Smooth muscle cell (in vitro differentiated cells): ENCODE measurements around the gene OASL. TPM values are rescaled to one million over a fixed set of nuclear protein-coding genes. Genes with fewer than 3 reads are reported as not detected.

Source experiments
- DNase-seq: peaks from one replicate; lab custom pipeline; 2025; ENCODE audit not compliant: unreplicated experiment; lab: John Stamatoyannopoulos, UW
- H2AFZ ChIP-seq: fragments of 200-600 bp; sonication (generic); 2 replicates; pipeline ENCODE4 v1.6.0; 2016; ENCODE audit warnings: antibody characterized with exemption, low read depth, mild to moderate bottlenecking
- H3F3A ChIP-seq: fragments of 200-600 bp; sonication (generic); 2 replicates; pipeline ENCODE4 v1.6.0; 2017; ENCODE audit warnings: antibody characterized with exemption, low read depth
- H3K27ac ChIP-seq: fragments of 200-600 bp; sonication (generic); 2 replicates; pipeline ENCODE4 v1.5.1; 2016; ENCODE audit warnings: low read depth, mild to moderate bottlenecking
- H3K27me3 ChIP-seq: fragments of 200-600 bp; sonication (generic); 2 replicates; pipeline ENCODE4 v1.6.1; 2016; ENCODE audit warnings: low read depth, mild to moderate bottlenecking
- H3K36me3 ChIP-seq: fragments of 200-600 bp; sonication (generic); 2 replicates; pipeline ENCODE4 v1.5.1; 2016; ENCODE audit warnings: low read depth
- H3K4me1 ChIP-seq: fragments of 200-600 bp; sonication (generic); 2 replicates; pipeline ENCODE4 v1.5.1; 2016; ENCODE audit warnings: low read depth
- H3K4me2 ChIP-seq: fragments of 200-600 bp; sonication (generic); 2 replicates; pipeline ENCODE4 v1.6.0; 2016; ENCODE audit warnings: mild to moderate bottlenecking
- H3K4me3 ChIP-seq: fragments of 200-600 bp; sonication (generic); 2 replicates; pipeline ENCODE4 v1.5.1; 2016; ENCODE audit warnings: mild to moderate bottlenecking
- H3K79me2 ChIP-seq: fragments of 200-600 bp; sonication (generic); 2 replicates; pipeline ENCODE4 v1.6.0; 2016; ENCODE audit warnings: low read depth, mild to moderate bottlenecking
- H3K9ac ChIP-seq: fragments of 200-600 bp; sonication (generic); 2 replicates; pipeline ENCODE4 v1.6.0; 2016; ENCODE audit warnings: low read depth
- H3K9me3 ChIP-seq: fragments of 200-600 bp; sonication (generic); replicated peaks from 2 replicates; pipeline ENCODE4 v1.5.1; 2016; ENCODE audit warnings: low read depth
- H4K20me1 ChIP-seq: fragments of 200-600 bp; sonication (generic); 2 replicates; pipeline ENCODE4 v1.6.0; 2016; ENCODE audit warnings: low read depth
- WGBS: methylation state at CpG from one replicate; pipeline ENCODE4 v1.1.7; 2016; ENCODE audit warnings: low lambda C conversion rate; 5-methylcytosine and 5-hydroxymethylcytosine counted together
- polyA plus RNA-seq: library from polyadenylated mRNA; unstranded; fragments of >200 nt; fragmentation: Nextera tagmentation; extraction: Ambion mirVana; gene quantifications from 2 replicates; pipeline ENCODE4 v1.2.1, GENCODE V29; 2016
- total RNA-seq: library from RNA; depleted of rRNA; stranded (reverse); fragments of >200 nt; gene quantifications from 2 replicates; pipeline ENCODE4 v1.2.3, GENCODE V29; 2014
- TF ChIP-seq, protein P1 (sequence below): fragments of 200-600 bp; sonication (generic); IDR thresholded peaks from 2 replicates; pipeline ENCODE4 v1.5.1; 2017; ENCODE audit warnings: borderline replicate concordance, mild to moderate bottlenecking, antibody characterized with exemption; ENCODE audit not compliant: insufficient read depth, poor library complexity, severe bottlenecking

OASL gene
- total and polyA plus RNA-seq, 2 experiments from 2014 or later = not detected

DNA sequence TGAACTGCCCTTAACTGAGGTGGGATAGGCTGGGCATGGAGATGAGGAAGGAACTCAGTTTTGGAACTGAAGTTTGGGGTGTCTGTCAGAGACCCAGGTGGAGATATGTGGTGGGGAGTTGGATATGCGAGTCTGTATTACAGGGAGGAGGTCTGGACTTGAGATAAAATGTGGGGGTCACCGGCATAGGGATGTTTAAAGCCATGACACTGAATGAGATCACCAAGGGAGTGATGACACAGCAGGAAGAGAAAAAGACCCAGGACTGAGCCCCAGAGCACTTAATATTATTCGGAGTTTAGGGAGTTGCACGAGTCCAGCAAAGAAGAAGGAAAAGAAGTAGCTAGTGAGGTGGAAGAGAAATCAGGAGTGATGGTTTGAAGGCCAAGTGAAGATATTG is 4.0 kb upstream of the OASL start:
- H3K27me3 ChIP-seq = peaks cover 13% of the 10 kb centered on the region
- H2AFZ ChIP-seq = no peak overlapping the region
- no peaks in the 10 kb centered on the region for H3K36me3 ChIP-seq
- H3K9ac ChIP-seq = no peak overlapping the region
- no peaks in the 10 kb centered on the region for H3F3A ChIP-seq
- 72% methylated on average over 4 of the region's 4 CpGs for WGBS
- no peak overlapping the region for H3K27ac ChIP-seq
- no peaks in the 10 kb centered on the region for H4K20me1 ChIP-seq
- no peak for DNase-seq
- no peak overlapping the region for H3K4me2 ChIP-seq
- H3K4me1 ChIP-seq = no peaks in the 10 kb centered on the region
- no peaks in the 10 kb centered on the region for H3K9me3 ChIP-seq
- H3K4me3 ChIP-seq = no peak overlapping the region
- H3K79me2 ChIP-seq = no peaks in the 10 kb centered on the region
- TF ChIP-seq, protein P1, sequence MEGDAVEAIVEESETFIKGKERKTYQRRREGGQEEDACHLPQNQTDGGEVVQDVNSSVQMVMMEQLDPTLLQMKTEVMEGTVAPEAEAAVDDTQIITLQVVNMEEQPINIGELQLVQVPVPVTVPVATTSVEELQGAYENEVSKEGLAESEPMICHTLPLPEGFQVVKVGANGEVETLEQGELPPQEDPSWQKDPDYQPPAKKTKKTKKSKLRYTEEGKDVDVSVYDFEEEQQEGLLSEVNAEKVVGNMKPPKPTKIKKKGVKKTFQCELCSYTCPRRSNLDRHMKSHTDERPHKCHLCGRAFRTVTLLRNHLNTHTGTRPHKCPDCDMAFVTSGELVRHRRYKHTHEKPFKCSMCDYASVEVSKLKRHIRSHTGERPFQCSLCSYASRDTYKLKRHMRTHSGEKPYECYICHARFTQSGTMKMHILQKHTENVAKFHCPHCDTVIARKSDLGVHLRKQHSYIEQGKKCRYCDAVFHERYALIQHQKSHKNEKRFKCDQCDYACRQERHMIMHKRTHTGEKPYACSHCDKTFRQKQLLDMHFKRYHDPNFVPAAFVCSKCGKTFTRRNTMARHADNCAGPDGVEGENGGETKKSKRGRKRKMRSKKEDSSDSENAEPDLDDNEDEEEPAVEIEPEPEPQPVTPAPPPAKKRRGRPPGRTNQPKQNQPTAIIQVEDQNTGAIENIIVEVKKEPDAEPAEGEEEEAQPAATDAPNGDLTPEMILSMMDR = no peak

DNA sequence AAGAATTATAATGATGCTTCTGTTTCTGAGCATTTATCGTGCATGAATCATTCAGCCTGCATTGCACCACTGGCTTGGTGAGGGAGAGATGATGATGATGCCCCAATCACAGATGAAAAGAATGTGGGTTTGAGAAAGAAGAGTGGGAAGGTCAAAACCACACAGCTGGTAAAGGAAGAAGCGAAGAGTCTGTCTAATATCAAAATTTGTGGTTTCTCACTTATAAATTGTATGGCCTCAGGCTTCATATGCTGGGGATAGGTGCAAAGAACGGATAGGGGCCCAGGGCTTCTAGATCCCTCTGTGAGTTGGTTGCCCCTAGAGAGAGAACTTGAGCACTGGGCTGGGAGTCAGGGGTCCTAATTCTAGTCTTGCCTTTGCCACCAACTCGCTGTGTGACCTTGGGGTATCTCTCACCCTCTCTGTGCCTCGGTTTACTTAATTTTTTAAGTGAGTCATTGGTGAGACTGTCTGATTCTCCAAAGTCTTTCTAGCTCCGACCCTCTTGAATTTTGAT is 2.2 kb downstream of the OASL start:
- Histone ChIP-seq H3K36me3 (no peaks in the 10 kb centered on the region), H3K4me3 (no peak overlapping the region), H3K9me3 (no peaks in the 10 kb centered on the region), H3K27me3 (no peaks in the 10 kb centered on the region), H4K20me1 (no peaks in the 10 kb centered on the region), H3K4me1 (no peaks in the 10 kb centered on the region), H3K9ac (no peak overlapping the region), H3F3A (no peaks in the 10 kb centered on the region), H3K27ac (peak overlapping the region; percentile 60), H3K4me2 (no peak overlapping the region), H2AFZ (no peak overlapping the region), H3K79me2 (no peaks in the 10 kb centered on the region)
- TF ChIP-seq, protein P1 = no peak
- WGBS = 59% methylated on average over 6 of the region's 6 CpGs
- no peak for DNase-seq

DNA sequence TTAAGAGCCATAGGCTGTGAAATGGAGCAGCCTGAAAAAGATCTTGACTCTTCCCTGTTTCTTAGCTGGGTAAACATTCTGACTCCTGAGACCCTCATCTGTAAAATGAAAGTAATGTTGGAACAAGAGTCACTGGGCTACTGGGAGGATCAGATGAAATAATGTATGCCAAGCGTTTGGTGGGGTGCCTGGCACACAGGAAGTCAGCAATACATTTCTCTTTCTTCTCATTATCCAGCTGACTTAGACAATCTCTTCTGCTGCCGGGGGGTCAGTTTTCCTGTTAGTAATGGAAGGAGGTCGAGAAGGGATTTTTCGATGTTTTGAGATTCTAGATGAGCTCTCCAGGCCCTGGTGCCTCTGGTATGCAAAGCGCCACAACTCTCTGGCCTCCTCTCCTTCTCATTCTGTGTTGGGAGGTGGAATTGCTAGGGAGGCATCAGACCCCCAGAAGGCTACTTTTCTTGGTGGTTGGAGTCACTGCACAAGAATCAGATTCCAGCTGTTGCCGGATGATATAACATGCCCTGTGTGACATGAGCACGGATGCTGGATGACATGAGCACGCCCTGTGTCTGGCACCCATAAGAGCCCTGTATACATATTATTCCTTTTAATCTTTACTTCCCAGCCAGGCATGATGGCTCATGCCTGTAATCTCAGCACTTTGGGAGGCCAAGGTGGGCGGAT is 4.3 kb downstream of the OASL start:
- Histone ChIP-seq H3K4me1 (no peaks in the 10 kb centered on the region), H2AFZ (no peak overlapping the region), H3F3A (no peaks in the 10 kb centered on the region), H3K4me3 (no peak overlapping the region), H3K9ac (no peak overlapping the region), H3K9me3 (no peaks in the 10 kb centered on the region), H3K4me2 (no peak overlapping the region), H3K27ac (no peak overlapping the region), H3K27me3 (no peaks in the 10 kb centered on the region), H3K36me3 (no peaks in the 10 kb centered on the region), H4K20me1 (no peaks in the 10 kb centered on the region), H3K79me2 (no peaks in the 10 kb centered on the region)
- TF ChIP-seq, protein P1 = no peak
- DNase-seq = no peak
- WGBS = 88% methylated on average over 9 of the region's 9 CpGs
